SU-DHL-6 (cell line): ENCODE results near the gene XYLT1.

Experiments used
- H2AFZ ChIP-seq: fragments of 200-600 bp; sonication (generic); 2 replicates; pipeline ENCODE4 v1.6.1; 2014; ENCODE audit warnings: low read depth, mild to moderate bottlenecking, moderate library complexity, mixed read lengths, antibody characterized with exemption, low read length; ENCODE audit not compliant: severe bottlenecking
- H3F3A ChIP-seq: fragments of 200-600 bp; shearing (Covaris generic); 2 replicates; pipeline ENCODE4 v1.6.0; 2016; ENCODE audit warnings: antibody characterized with exemption, mild to moderate bottlenecking; ENCODE audit not compliant: insufficient read depth
- H3K27ac ChIP-seq: fragments of 200-600 bp; sonication (generic); 2 replicates; pipeline ENCODE4 v1.5.1; 2016; ENCODE audit warnings: low read depth, mild to moderate bottlenecking, low read length, moderate library complexity, mixed read lengths
- H3K27me3 ChIP-seq: fragments of 200-600 bp; sonication (generic), shearing (Covaris generic); 2 replicates; pipeline ENCODE4 v1.6.0; 2014; ENCODE audit warnings: mild to moderate bottlenecking, low read length
- H3K36me3 ChIP-seq: fragments of 200-600 bp; sonication (generic); 2 replicates; pipeline ENCODE4 v1.6.1; 2014; ENCODE audit warnings: mild to moderate bottlenecking, low read length, mixed read lengths
- H3K4me2 ChIP-seq: fragments of 300-600, 200-600 bp; shearing (Covaris generic), sonication (generic); 2 replicates; pipeline ENCODE4 v1.6.0; 2014; ENCODE audit warnings: low read length, low read depth, mild to moderate bottlenecking; ENCODE audit not compliant: poor library complexity, severe bottlenecking
- H3K4me3 ChIP-seq: fragments of 200-600 bp; sonication (generic); 2 replicates; pipeline ENCODE4 v1.5.1; 2014; ENCODE audit warnings: antibody characterized with exemption, low read length, mild to moderate bottlenecking, mixed read lengths; ENCODE audit not compliant: insufficient read depth, poor library complexity, severe bottlenecking
- H3K79me2 ChIP-seq: fragments of 200-600 bp; sonication (generic); 2 replicates; pipeline ENCODE4 v1.6.1; 2014; ENCODE audit warnings: mild to moderate bottlenecking, low read length, moderate library complexity; ENCODE audit not compliant: insufficient read depth
- H3K9ac ChIP-seq: fragments of 200-600 bp; sonication (generic); 2 replicates; pipeline ENCODE4 v1.7.0; 2014; ENCODE audit warnings: mild to moderate bottlenecking, low read length
- H3K9me2 ChIP-seq: fragments of 200-600 bp; sonication (generic); replicated peaks from 2 replicates; pipeline ENCODE4 v1.6.1; 2014; ENCODE audit warnings: low read length; ENCODE audit not compliant: insufficient read depth
- H3K9me3 ChIP-seq: fragments of 200-600 bp; sonication (generic); 2 replicates; pipeline ENCODE4 v1.6.1; 2014; ENCODE audit warnings: low read length, mixed read lengths; ENCODE audit not compliant: insufficient read depth
- H4K20me1 ChIP-seq: fragments of 200-600 bp; sonication (generic); 2 replicates; pipeline ENCODE4 v1.6.1; 2014; ENCODE audit warnings: low read depth, mild to moderate bottlenecking, antibody characterized with exemption, low read length, moderate library complexity, mixed read lengths
- CTCF ChIP-seq: fragments of 200-600 bp; sonication (generic); IDR thresholded peaks from one replicate; pipeline ENCODE4 v1.5.1; 2017; ENCODE audit warnings: antibody characterized with exemption, mild to moderate bottlenecking, low read length, moderate library complexity; ENCODE audit not compliant: insufficient read depth, poor library complexity, severe bottlenecking
- EZH2phosphoT487 ChIP-seq: fragments of 200-600 bp; sonication (generic), shearing (Covaris generic); conservative IDR thresholded peaks from 2 replicates; pipeline ENCODE4 v1.6.1; 2018; ENCODE audit warnings: mild to moderate bottlenecking, antibody characterized with exemption, low read length, moderate library complexity, mixed read lengths

The XYLT1 gene

GRCh38 chr16:17392857-17393692 is 77.7 kb downstream of the XYLT1 start:
- H3K27ac ChIP-seq: no peak overlapping the region
- H3K36me3 ChIP-seq: no peaks in the 10 kb centered on the region
- TF ChIP-seq EZH2phosphoT487: no peak
- TF ChIP-seq CTCF: no peak
- no peaks in the 10 kb centered on the region for H3F3A ChIP-seq
- no peak overlapping the region for H2AFZ ChIP-seq
- no peak overlapping the region for H3K4me3 ChIP-seq
- H3K79me2 ChIP-seq: no peaks in the 10 kb centered on the region; the same call in 1 of the 2 replicates
- H4K20me1 ChIP-seq: peaks cover 3% of the 10 kb centered on the region; the same call in 1 of the 2 replicates
- H3K9ac ChIP-seq: no peak overlapping the region
- no peaks in the 10 kb centered on the region for H3K9me3 ChIP-seq
- no peaks in the 10 kb centered on the region for H3K27me3 ChIP-seq
- no peak overlapping the region for H3K4me2 ChIP-seq
- H3K9me2 ChIP-seq: no peaks in the 10 kb centered on the region

- Histone ChIP-seq H3K9me3 (no peaks in the 10 kb centered on the region), H3K27ac (no peak overlapping the region), H3K4me3 (no peak overlapping the region), H3K27me3 (no peaks in the 10 kb centered on the region), H2AFZ (no peak overlapping the region), H3K36me3 (no peaks in the 10 kb centered on the region), H4K20me1 (peaks cover 3% of the 10 kb centered on the region; the same call in 1 of the 2 replicates), H3K9ac (no peak overlapping the region), H3K79me2 (no peaks in the 10 kb centered on the region; the same call in 1 of the 2 replicates), H3K4me2 (no peak overlapping the region), H3F3A (no peaks in the 10 kb centered on the region), H3K9me2 (no peaks in the 10 kb centered on the region)
- no peak for TF ChIP-seq EZH2phosphoT487
- TF ChIP-seq CTCF: no peak
Measured at GRCh38 chr16:17392127-17392856, 78.5 kb downstream of the XYLT1 start.

- Histone ChIP-seq H3K9me2 (no peaks in the 10 kb centered on the region), H3K9me3 (no peaks in the 10 kb centered on the region), H3K27ac (no peak overlapping the region), H3K4me3 (no peak overlapping the region), H3K79me2 (no peaks in the 10 kb centered on the region; the same call in 1 of the 2 replicates), H4K20me1 (peaks cover 3% of the 10 kb centered on the region; the same call in 1 of the 2 replicates), H2AFZ (no peak overlapping the region), H3F3A (no peaks in the 10 kb centered on the region), H3K36me3 (no peaks in the 10 kb centered on the region), H3K27me3 (no peaks in the 10 kb centered on the region), H3K4me2 (no peak overlapping the region), H3K9ac (no peak overlapping the region)
- no peak for TF ChIP-seq CTCF
- no peak for TF ChIP-seq EZH2phosphoT487
Measured at GRCh38 chr16:17391715-17392114, 79.0 kb downstream of the XYLT1 start.
